ENCODE results near the gene FAM151A. TPM values are rescaled to one million over a fixed set of nuclear protein-coding genes. Genes with fewer than 3 reads are reported as not detected.

The FAM151A gene
- total RNA-seq, 1 donor from 2014 or later: not detected

DNA sequence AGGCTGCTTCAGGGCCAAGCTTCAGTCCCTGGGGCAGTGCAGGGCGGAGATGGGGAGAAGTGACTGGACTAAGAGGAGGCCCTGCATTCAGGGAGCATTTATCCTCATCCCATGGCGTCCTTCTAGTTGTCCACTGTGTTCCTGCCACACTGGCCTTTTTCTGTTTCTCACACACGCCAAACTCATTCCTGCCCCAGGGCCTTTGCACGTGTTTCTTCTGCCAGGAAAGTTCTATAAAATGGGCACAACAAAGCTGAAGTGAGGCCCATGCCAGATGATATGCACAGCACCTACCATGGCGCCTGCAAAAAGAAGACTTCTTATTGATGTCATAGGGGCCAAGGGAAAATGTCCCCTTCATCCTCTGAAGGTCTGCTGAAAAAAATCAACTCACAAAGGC, 42.5 kb upstream of the FAM151A start:
- no peak overlapping the region for H3K27ac Mint-ChIP-seq (ENCODE audit: unreplicated experiment)
- TF ChIP-seq, protein P1, sequence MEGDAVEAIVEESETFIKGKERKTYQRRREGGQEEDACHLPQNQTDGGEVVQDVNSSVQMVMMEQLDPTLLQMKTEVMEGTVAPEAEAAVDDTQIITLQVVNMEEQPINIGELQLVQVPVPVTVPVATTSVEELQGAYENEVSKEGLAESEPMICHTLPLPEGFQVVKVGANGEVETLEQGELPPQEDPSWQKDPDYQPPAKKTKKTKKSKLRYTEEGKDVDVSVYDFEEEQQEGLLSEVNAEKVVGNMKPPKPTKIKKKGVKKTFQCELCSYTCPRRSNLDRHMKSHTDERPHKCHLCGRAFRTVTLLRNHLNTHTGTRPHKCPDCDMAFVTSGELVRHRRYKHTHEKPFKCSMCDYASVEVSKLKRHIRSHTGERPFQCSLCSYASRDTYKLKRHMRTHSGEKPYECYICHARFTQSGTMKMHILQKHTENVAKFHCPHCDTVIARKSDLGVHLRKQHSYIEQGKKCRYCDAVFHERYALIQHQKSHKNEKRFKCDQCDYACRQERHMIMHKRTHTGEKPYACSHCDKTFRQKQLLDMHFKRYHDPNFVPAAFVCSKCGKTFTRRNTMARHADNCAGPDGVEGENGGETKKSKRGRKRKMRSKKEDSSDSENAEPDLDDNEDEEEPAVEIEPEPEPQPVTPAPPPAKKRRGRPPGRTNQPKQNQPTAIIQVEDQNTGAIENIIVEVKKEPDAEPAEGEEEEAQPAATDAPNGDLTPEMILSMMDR (IDR thresholded peaks at IDR 0.05; ENCODE audit: partially characterized antibody, unreplicated experiment): no peak
- H3K4me3 Mint-ChIP-seq (ENCODE audit: unreplicated experiment): no peak overlapping the region
- H3K36me3 Mint-ChIP-seq (ENCODE audit: unreplicated experiment): no peaks in the 10 kb centered on the region
- H3K9me3 Mint-ChIP-seq (ENCODE audit: unreplicated experiment): no peaks in the 10 kb centered on the region
- no peaks in the 10 kb centered on the region for H3K27me3 Mint-ChIP-seq (ENCODE audit: unreplicated experiment)
- H3K4me1 Mint-ChIP-seq (ENCODE audit: low read depth, unreplicated experiment): no peaks in the 10 kb centered on the region
- no peak for DNase-seq

DNA sequence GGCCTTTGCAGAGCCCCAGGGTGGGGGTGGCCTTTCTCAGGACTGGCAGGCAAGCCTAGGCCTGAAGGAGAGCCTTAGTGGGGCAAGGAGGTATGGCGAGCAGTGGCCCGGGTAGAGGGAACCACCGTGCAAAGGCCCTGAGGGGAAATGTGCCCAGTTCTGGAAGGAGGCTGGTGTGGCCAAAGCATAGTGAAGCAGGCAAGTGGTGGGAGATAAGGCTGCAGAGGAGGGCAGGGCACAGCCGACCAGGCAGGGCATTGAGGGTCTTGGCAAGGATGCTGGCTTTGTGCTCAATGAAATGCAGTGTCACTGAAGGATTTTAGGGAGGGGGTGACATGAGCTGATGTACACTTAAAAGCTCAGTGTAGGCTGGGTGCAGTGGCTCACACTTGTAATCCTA, 41.0 kb upstream of the FAM151A start:
- H3K27me3 Mint-ChIP-seq (ENCODE audit: unreplicated experiment): no peaks in the 10 kb centered on the region

DNA sequence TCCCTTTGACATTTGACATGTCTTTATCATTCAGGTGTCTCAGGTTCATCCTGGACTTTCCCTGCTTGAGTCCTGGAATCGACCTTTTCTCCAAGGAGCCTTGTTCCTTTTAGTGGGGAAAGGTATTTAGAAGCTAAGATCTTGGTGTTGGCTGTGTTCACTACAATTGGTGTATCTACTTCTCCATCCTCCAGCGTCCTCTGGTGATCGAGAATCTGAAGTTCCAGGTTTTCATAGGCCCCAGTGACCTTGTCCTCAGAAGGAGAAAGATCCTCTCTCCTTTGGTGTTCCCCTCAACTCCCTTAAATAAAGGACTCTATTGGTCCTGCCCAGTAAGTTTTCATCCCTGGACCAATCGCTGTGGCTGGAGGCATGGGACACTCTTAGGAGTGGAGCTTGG, 40.4 kb upstream of the FAM151A start:
- H3K9me3 Mint-ChIP-seq (ENCODE audit: unreplicated experiment): no peaks in the 10 kb centered on the region
- TF ChIP-seq, protein P1 (IDR thresholded peaks at IDR 0.05; ENCODE audit: partially characterized antibody, unreplicated experiment): no peak
- H3K4me1 Mint-ChIP-seq (ENCODE audit: low read depth, unreplicated experiment): no peaks in the 10 kb centered on the region
- no peak for DNase-seq
- H3K27ac Mint-ChIP-seq (ENCODE audit: unreplicated experiment): no peak overlapping the region
- no peaks in the 10 kb centered on the region for H3K27me3 Mint-ChIP-seq (ENCODE audit: unreplicated experiment)
- H3K36me3 Mint-ChIP-seq (ENCODE audit: unreplicated experiment): peaks cover 4% of the 10 kb centered on the region
- H3K4me3 Mint-ChIP-seq (ENCODE audit: unreplicated experiment): no peak overlapping the region

More for the DNA sequence above, 41.0 kb upstream of the FAM151A start:
- TF ChIP-seq, protein P1 (IDR thresholded peaks at IDR 0.05; ENCODE audit: partially characterized antibody, unreplicated experiment): no peak
- Mint-ChIP-seq H3K9me3 (ENCODE audit: unreplicated experiment) (no peaks in the 10 kb centered on the region), H3K4me3 (ENCODE audit: unreplicated experiment) (peak overlapping the region; percentile 6), H3K27ac (ENCODE audit: unreplicated experiment) (no peak overlapping the region), H3K36me3 (ENCODE audit: unreplicated experiment) (peaks cover 4% of the 10 kb centered on the region), H3K4me1 (ENCODE audit: low read depth, unreplicated experiment) (no peaks in the 10 kb centered on the region)
- no peak for DNase-seq

- TF ChIP-seq, protein P1 (IDR thresholded peaks at IDR 0.05; ENCODE audit: partially characterized antibody, unreplicated experiment): no peak
- H3K4me3 Mint-ChIP-seq (ENCODE audit: unreplicated experiment): no peak overlapping the region
- H3K9me3 Mint-ChIP-seq (ENCODE audit: unreplicated experiment): no peaks in the 10 kb centered on the region
- no peaks in the 10 kb centered on the region for H3K4me1 Mint-ChIP-seq (ENCODE audit: low read depth, unreplicated experiment)
- H3K36me3 Mint-ChIP-seq (ENCODE audit: unreplicated experiment): peaks cover 9% of the 10 kb centered on the region
- H3K27ac Mint-ChIP-seq (ENCODE audit: unreplicated experiment): no peak overlapping the region
- DNase-seq: no peak
- H3K27me3 Mint-ChIP-seq (ENCODE audit: unreplicated experiment): no peaks in the 10 kb centered on the region
These were observed 35.0 kb upstream of the FAM151A start for GRCh38 chr1:54658164-54658913.

DNA sequence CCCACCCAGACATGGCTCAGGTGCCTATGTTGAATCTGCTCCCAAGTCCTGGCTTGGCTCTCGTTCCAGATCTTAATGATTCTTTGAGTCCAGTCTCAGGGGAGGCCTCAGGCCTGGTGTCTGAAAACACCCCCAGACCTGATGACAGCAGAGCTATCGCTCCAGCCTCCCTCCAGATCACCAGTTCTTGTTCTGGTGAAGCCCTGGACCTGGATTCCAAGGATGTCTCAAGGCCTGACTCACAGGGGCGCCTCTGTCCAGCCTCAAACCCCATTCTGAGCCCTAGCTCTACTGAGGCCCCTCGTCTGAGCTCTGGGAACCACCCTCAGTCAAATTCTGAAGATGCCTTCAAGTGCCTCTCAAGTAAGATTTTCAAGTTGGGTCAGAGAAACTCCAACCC, 29.7 kb upstream of the FAM151A start:
- no peak overlapping the region for H3K4me3 Mint-ChIP-seq (ENCODE audit: unreplicated experiment)
- no peak for DNase-seq
- peaks cover 3% of the 10 kb centered on the region for H3K9me3 Mint-ChIP-seq (ENCODE audit: unreplicated experiment)
- no peaks in the 10 kb centered on the region for H3K27me3 Mint-ChIP-seq (ENCODE audit: unreplicated experiment)
- peaks cover 9% of the 10 kb centered on the region for H3K36me3 Mint-ChIP-seq (ENCODE audit: unreplicated experiment)
- H3K4me1 Mint-ChIP-seq (ENCODE audit: low read depth, unreplicated experiment): no peaks in the 10 kb centered on the region
- TF ChIP-seq, protein P1 (IDR thresholded peaks at IDR 0.05; ENCODE audit: partially characterized antibody, unreplicated experiment): no peak
- H3K27ac Mint-ChIP-seq (ENCODE audit: unreplicated experiment): no peak overlapping the region
